HG03469 (cell line): ENCODE data around the gene DYNC1I1.

Source experiments
- ATAC-seq: cut with Tn5 transposase; IDR thresholded peaks from one replicate; pipeline ENCODE4 v1.9.1; 2021; ENCODE audit warnings: mild to moderate bottlenecking, moderate library complexity, moderate number of reproducible peaks; ENCODE audit not compliant: unreplicated experiment

The DYNC1I1 gene

GRCh38 chr7:95845007-95845406, 72.7 kb downstream of the DYNC1I1 start:
- no peak for ATAC-seq

DNA sequence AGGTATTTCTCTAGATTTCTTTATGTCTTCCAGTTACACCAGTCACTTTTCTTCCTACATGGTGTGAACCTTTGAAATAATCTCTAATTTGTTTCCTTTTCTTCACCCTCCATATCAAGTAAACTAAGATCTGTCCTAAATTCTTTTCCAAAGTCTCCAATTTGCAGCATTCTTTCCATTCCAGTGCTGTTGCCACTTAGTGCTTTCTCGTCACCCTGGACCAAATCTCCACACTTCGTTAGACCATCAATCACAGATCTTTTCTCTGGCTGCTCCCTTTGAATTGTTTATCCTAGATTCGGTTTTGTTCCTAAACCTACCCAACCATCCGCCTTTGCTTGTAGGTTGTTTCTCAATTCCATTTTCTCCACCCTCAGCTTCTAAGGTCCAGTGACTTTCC, 74.7 kb downstream of the DYNC1I1 start:
- ATAC-seq: no peak

- no peak for ATAC-seq
Measured at GRCh38 chr7:95859429-95859828, 87.1 kb downstream of the DYNC1I1 start.

DNA sequence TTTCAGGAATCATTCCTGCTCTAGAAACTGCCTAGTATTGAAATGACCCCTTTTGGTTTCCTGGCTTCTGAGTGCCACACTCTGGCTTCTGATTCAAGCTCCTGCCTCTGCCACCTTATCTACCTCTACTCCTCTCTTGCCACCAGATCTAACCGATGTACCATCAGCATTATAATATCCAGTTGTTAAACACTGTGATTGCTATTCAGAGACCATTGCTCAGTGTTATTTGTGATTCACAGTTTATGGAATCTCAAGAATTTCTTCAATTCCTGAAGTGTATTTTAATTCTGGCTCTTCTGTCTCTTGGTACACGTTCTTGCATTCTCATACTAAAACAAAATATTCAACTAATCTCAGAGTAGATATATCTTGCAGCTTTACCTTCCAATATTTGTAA, 88.7 kb downstream of the DYNC1I1 start:
- ATAC-seq: no peak

DNA sequence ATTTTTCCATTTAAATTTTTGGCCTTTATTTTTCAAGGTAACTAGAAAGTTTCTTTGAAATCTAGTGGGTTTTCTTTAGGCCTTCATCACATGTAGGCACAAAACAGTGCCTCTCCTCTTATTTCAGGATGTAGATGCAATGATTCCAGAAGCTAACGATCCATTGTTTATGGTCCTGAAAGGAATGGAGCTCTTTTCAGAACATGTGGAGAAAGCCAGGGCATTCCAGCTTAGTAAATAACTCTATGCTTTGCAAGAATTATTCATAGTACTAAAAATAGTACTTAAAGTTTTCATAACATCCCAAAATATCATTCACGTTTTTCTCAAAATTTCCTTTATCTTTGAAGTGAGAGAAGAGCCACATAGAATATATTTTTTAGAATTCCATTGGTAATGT, 91.3 kb downstream of the DYNC1I1 start:
- no peak for ATAC-seq

- no peak for ATAC-seq
Measured at GRCh38 chr7:95865716-95866371, 93.5 kb downstream of the DYNC1I1 start.

DNA sequence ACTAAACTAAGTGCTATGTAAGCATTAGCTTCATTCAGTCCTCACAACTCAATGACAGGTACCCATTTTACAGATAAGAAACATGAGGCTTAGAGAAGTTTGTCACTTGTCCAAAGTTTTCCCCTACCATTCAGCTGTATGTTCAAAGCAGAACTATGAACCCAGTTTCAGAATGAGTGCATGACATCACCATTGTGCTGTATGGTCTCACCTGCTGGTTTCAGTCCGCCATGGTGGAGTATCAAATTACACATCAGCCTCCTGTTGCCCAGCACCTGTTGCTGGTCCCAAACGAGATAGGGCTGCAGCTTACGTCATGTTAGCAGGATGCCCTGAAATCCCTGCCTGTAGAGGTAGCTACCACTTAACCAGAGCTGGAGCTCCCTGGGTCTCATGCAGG, 95.0 kb downstream of the DYNC1I1 start:
- ATAC-seq: peak; percentile 71

DNA sequence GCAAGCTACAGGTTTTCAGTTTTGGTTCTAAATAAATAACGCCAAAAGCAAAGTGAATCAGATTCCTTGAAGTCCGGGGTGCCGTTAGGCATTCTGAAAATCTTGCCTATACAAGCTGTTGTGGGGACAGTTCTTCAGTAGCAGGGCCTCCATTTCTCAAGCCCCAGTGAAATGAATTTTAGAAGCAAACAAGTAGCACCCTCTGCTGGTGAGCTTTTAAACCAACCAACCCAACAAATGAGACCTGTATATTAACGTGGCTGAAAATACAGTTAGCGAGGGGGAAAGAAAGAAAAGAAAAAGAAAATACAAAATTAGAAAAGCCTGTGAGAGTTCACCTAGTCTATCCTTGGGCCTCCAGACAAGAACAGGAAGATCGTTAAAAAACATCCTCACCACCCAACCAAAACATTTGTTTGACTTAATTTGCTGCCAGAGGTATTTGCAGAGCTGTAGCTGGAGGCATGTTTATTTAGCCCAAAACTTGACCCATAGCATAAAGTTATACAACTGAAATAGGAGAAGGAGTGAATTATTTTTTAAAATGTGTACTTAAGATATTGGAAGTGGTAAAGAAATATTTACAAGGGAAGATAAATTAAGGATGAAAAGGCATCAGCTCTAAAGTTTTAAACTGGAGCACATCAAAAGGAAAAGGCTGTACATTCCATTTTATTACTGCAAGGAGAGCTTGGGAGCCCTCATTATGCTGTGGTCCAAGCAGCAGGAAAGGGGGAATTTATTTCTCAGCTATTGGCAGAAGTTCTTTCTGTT, 98.9 kb downstream of the DYNC1I1 start:
- peak; percentile 39 for ATAC-seq

GRCh38 chr7:95871896-95872295, 99.5 kb downstream of the DYNC1I1 start:
- ATAC-seq: no peak

- no peak for ATAC-seq
Measured at GRCh38 chr7:95874129-95874528, 101.8 kb downstream of the DYNC1I1 start.

- no peak for ATAC-seq
Measured at GRCh38 chr7:95874541-95875265, 102.3 kb downstream of the DYNC1I1 start.

GRCh38 chr7:95875519-95875918, 103.2 kb downstream of the DYNC1I1 start:
- no peak for ATAC-seq

DNA sequence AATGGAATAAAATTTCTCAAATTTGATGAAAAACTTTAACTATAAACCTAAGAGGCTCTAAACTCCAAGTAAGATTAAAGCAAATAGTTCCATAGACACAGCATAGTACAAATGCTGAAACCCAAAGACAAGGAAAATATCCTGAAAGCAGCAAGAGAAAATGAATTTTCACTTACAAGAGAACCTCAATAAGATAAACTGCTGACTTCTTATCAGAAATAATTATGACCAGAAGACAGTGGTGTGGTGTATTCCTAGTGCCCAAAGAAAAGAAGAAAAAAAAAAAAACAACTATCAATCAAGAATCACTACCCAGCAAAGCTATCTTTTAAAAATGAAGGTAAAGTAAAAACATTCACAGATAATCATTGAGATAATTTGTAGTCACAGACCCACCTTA, 106.3 kb downstream of the DYNC1I1 start:
- no peak for ATAC-seq

DNA sequence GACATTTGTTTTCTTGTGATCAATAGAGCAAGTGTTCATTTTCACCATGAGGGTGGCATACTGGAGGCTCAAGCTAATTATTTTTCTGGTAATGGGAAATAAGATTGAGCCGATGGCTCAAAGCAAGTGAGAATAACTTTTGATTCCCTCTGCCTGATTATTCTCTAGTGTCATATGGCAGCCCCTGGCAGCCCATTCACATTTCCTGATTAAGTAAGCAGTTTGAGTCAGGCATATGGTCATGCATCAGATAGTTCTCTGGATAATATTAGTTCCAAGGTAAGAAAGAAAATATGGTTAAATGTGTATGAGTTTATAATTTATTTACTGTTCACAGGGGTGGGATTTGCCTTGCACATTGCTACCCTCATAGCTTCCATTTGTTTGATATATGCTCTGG, 109.2 kb downstream of the DYNC1I1 start:
- ATAC-seq: no peak

DNA sequence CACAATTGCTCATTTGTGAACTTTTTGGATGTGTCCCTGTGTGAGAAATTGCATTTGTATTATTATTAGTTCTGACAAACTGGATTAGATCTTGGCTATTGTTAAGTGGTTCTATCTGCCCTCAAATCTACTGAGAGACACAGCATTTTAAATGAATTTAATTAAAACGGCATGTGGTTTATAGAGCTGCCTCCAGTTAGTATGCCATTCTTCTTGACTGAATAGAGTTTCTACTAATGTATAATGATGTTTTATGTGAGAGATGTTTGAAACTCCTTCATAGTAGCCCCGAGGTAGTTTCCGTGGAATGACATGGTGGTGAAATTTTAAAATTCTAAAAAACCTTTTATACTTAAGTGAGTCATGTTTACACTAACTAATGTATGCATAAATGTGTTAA, 110.9 kb downstream of the DYNC1I1 start:
- ATAC-seq: no peak

GRCh38 chr7:95886501-95887090, 114.2 kb downstream of the DYNC1I1 start:
- no peak for ATAC-seq

GRCh38 chr7:95893484-95893883, 121.1 kb downstream of the DYNC1I1 start:
- no peak for ATAC-seq

GRCh38 chr7:95897557-95898251, 125.3 kb downstream of the DYNC1I1 start:
- ATAC-seq: no peak

DNA sequence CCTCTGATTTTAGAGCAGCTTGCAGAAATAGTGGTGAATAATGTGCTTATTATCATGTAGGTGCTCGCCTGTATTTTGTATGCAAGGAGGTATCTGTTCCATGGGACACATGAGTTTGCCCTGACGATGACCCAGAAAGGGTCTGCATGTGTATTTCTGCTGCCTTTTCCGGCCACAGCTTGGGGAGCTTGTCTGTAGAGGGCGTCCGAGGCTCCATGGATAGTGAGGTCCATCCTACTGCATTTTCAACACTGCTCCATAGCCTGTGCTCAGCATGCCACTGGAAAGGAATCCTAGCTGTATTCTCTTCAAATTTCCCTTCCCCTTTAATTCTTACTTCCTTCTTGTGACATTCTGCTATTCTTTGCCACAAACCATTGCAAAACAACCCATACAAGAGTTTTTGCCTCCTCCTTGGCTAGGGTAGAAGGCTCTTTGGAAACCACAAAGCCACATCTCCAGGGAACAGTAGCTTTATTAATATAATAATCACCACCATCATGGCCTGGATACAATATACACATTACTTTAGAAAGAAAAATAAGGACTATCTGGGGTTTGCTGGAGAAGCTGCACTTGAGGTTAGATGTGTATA, 127.7 kb downstream of the DYNC1I1 start:
- ATAC-seq: no peak

GRCh38 chr7:95901006-95901405, 128.7 kb downstream of the DYNC1I1 start:
- ATAC-seq: no peak

GRCh38 chr7:95904099-95904498, 131.7 kb downstream of the DYNC1I1 start:
- ATAC-seq: no peak
